ENCODE data around the gene OR2A12.

DNA sequence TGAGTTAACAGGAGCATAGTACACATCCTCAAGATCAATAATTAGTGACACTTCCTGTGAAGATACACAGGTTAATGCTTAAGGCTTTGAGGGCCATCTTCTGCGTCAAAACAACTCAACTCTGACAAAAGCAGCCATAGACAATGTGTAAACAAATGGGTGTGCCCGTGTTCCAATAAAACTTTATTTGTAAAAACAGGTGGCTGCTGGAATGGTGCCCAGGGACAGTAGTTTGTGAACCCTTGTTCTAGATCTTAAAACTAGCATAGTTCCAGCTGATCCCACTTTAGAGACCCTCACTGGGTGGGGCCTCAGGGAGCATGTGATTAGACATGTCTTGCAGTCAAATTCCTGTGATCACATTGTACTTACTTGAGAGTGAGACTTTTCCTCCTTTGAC, 44.7 kb downstream of the OR2A12 start:
- TF ChIP-seq, protein P1, sequence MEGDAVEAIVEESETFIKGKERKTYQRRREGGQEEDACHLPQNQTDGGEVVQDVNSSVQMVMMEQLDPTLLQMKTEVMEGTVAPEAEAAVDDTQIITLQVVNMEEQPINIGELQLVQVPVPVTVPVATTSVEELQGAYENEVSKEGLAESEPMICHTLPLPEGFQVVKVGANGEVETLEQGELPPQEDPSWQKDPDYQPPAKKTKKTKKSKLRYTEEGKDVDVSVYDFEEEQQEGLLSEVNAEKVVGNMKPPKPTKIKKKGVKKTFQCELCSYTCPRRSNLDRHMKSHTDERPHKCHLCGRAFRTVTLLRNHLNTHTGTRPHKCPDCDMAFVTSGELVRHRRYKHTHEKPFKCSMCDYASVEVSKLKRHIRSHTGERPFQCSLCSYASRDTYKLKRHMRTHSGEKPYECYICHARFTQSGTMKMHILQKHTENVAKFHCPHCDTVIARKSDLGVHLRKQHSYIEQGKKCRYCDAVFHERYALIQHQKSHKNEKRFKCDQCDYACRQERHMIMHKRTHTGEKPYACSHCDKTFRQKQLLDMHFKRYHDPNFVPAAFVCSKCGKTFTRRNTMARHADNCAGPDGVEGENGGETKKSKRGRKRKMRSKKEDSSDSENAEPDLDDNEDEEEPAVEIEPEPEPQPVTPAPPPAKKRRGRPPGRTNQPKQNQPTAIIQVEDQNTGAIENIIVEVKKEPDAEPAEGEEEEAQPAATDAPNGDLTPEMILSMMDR (IDR thresholded peaks at IDR 0.05) = no peak
- no peak for TF ChIP-seq ZFX (IDR thresholded peaks at IDR 0.05; ENCODE audit: borderline replicate concordance)
